HG03520 (cell line): ENCODE results near the gene IGFLR1.

Source experiments
- ATAC-seq: cut with Tn5 transposase; IDR thresholded peaks from one replicate; pipeline ENCODE4 v1.9.1; 2021; ENCODE audit warnings: mild to moderate bottlenecking, moderate library complexity; ENCODE audit not compliant: unreplicated experiment

Gene IGFLR1

GRCh38 chr19:35740423-35741202 is 1.6 kb downstream of the IGFLR1 start:
- ATAC-seq: peak; percentile 39

GRCh38 chr19:35740108-35740422 is 2.2 kb downstream of the IGFLR1 start:
- ATAC-seq: peak; percentile 11

GRCh38 chr19:35739275-35740107 is 2.8 kb downstream of the IGFLR1 start:
- no peak for ATAC-seq

GRCh38 chr19:35738887-35739229 is 3.4 kb downstream of the IGFLR1 start:
- no peak for ATAC-seq

- no peak for ATAC-seq
Observed at GRCh38 chr19:35738021-35738886, 4.0 kb downstream of the IGFLR1 start.

- ATAC-seq: no peak
Observed at GRCh38 chr19:35736913-35737886, 5.1 kb downstream of the IGFLR1 start.

GRCh38 chr19:35734889-35735288 is 7.4 kb downstream of the IGFLR1 start:
- no peak for ATAC-seq

GRCh38 chr19:35734273-35734672 is 8.0 kb downstream of the IGFLR1 start:
- no peak for ATAC-seq

- ATAC-seq: no peak
Observed at GRCh38 chr19:35733180-35734125, 8.8 kb downstream of the IGFLR1 start.

GRCh38 chr19:35732540-35733179 is 9.6 kb downstream of the IGFLR1 start:
- no peak for ATAC-seq

GRCh38 chr19:35731779-35732405 is 10.4 kb downstream of the IGFLR1 start:
- ATAC-seq: no peak

GRCh38 chr19:35731353-35731752 is 10.9 kb downstream of the IGFLR1 start:
- ATAC-seq: no peak

- no peak for ATAC-seq
Observed at GRCh38 chr19:35730326-35730725, 11.9 kb downstream of the IGFLR1 start.

GRCh38 chr19:35729763-35730162 is 12.5 kb downstream of the IGFLR1 start:
- no peak for ATAC-seq

- ATAC-seq: no peak
Observed at GRCh38 chr19:35729021-35729420, 13.2 kb downstream of the IGFLR1 start.

- no peak for ATAC-seq
Observed at GRCh38 chr19:35727956-35728706, 14.1 kb downstream of the IGFLR1 start.
